Nucleus accumbens (tissue), 56 donors: ENCODE results near the gene SOX10.

ENCODE experiments used
- DNase-seq, 56 donors: peaks; one replicate each; lab custom pipeline; 2025; lab: John Stamatoyannopoulos, UW

The SOX10 gene

GRCh38 chr22:37940698-37941376, 43.5 kb downstream of the SOX10 start:
- DNase-seq: no peak

- DNase-seq: peak in 54 of 56 donors; percentile 20 to 87 (median 66)
These were observed 50.5 kb downstream of the SOX10 start for GRCh38 chr22:37933711-37934376.

GRCh38 chr22:37932821-37933578, 51.4 kb downstream of the SOX10 start:
- DNase-seq: peak in 1 of 56 donors; percentile 17

GRCh38 chr22:37932401-37932800, 52.0 kb downstream of the SOX10 start:
- no peak for DNase-seq

- no peak for DNase-seq
These were observed 52.4 kb downstream of the SOX10 start for GRCh38 chr22:37931893-37932389.

- no peak for DNase-seq
These were observed 53.4 kb downstream of the SOX10 start for GRCh38 chr22:37930952-37931440.

- DNase-seq: peak in 17 of 56 donors; percentile 7 to 32 (median 19)
These were observed 53.9 kb downstream of the SOX10 start for GRCh38 chr22:37930270-37930951.

GRCh38 chr22:37929390-37929789, 55.0 kb downstream of the SOX10 start:
- no peak for DNase-seq

GRCh38 chr22:37927637-37927936, 56.8 kb downstream of the SOX10 start:
- DNase-seq: no peak

GRCh38 chr22:37926771-37927636, 57.4 kb downstream of the SOX10 start:
- DNase-seq: no peak

- no peak for DNase-seq
These were observed 58.0 kb downstream of the SOX10 start for GRCh38 chr22:37926358-37926757.

GRCh38 chr22:37925767-37926166, 58.6 kb downstream of the SOX10 start:
- DNase-seq: no peak

GRCh38 chr22:37925330-37925729, 59.0 kb downstream of the SOX10 start:
- no peak for DNase-seq

- DNase-seq: no peak
These were observed 59.8 kb downstream of the SOX10 start for GRCh38 chr22:37924386-37925065.

GRCh38 chr22:37923927-37924326, 60.4 kb downstream of the SOX10 start:
- no peak for DNase-seq
